RWPE2 (cell line): ENCODE results near the gene MYO1H.

Experiments used
- ATAC-seq: fragments of 200-7000 bp; cut with Tn5 transposase; 3 replicates; pipeline ENCODE4 v1.9.1; 2021; ENCODE audit warnings: low read depth
- DNase-seq: peaks from one replicate; pipeline ENCODE4 v3.0.0-alpha.2; 2020; ENCODE audit warnings: low spot score
- H3K27ac ChIP-seq: fragments of 450-650 bp; 2 replicates; pipeline ENCODE4 v1.5.1; 2017; ENCODE audit warnings: mild to moderate bottlenecking; ENCODE audit not compliant: poor library complexity, severe bottlenecking
- H3K27me3 ChIP-seq: fragments of 250-450 bp; sonication (Bioruptor Pico); 2 replicates; pipeline ENCODE4 v1.5.1; 2021; ENCODE audit warnings: mild to moderate bottlenecking, moderate library complexity; ENCODE audit not compliant: insufficient read depth, poor library complexity, severe bottlenecking
- H3K36me3 ChIP-seq: fragments of 250-450 bp; sonication (Bioruptor Pico); 2 replicates; pipeline ENCODE4 v1.5.1; 2020; ENCODE audit warnings: low read depth, mild to moderate bottlenecking, moderate library complexity
- H3K4me1 ChIP-seq: fragments of 250-450 bp; sonication (Bioruptor Pico); 2 replicates; pipeline ENCODE4 v1.5.1; 2021; ENCODE audit warnings: mild to moderate bottlenecking, moderate library complexity; ENCODE audit not compliant: insufficient read depth, poor library complexity, severe bottlenecking
- H3K4me3 ChIP-seq: fragments of 250-450 bp; sonication (Bioruptor Pico); 2 replicates; pipeline ENCODE4 v1.5.1; 2021; ENCODE audit warnings: mild to moderate bottlenecking, moderate library complexity; ENCODE audit not compliant: severe bottlenecking
- H3K9me3 ChIP-seq: fragments of 250-450 bp; sonication (Bioruptor Pico); 2 replicates; pipeline ENCODE4 v1.5.1; 2021; ENCODE audit warnings: mild to moderate bottlenecking, moderate library complexity; ENCODE audit not compliant: severe bottlenecking
- CTCF ChIP-seq: fragments of 450-650 bp; IDR thresholded peaks from one replicate; pipeline ENCODE4 v1.5.1; 2017; ENCODE audit warnings: mild to moderate bottlenecking, moderate library complexity; ENCODE audit not compliant: poor library complexity, severe bottlenecking

Gene MYO1H

DNA sequence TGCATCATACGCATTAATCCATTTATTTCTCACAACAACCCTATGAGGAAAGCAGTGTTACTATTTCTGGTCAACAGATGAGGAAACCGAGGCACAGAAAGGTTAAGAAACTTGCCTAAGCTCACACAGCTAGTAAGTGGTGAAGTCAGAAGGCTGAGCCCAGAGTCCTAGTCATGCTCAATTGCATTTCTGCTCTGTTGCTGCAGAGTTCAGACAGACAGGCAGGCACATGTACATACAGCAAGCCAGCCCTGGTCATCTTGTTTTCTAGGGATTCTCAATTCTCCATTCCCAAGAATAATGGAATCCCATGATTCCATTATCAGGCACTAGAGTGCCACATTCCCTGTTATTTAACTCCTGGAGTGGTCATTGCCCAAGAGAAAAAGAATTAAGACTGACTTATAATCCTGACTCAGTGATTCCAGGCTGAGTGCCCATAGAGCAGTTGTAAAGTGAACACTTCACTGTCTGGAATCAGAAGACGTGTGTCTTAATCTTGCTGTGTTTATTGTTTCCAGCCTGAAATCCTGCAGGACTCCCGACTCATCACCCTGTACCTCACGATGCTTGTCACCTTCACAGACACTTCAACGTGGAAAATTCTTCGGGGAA lies 140.5 kb downstream of the MYO1H start:
- ATAC-seq (no peak), DNase-seq (no peak)
- no peak for TF ChIP-seq CTCF
- Histone ChIP-seq H3K27me3 (no peaks in the 10 kb centered on the region), H3K9me3 (no peaks in the 10 kb centered on the region), H3K36me3 (peaks cover 81% of the 10 kb centered on the region), H3K27ac (no peak overlapping the region), H3K4me1 (no peaks in the 10 kb centered on the region), H3K4me3 (no peak overlapping the region)

DNA sequence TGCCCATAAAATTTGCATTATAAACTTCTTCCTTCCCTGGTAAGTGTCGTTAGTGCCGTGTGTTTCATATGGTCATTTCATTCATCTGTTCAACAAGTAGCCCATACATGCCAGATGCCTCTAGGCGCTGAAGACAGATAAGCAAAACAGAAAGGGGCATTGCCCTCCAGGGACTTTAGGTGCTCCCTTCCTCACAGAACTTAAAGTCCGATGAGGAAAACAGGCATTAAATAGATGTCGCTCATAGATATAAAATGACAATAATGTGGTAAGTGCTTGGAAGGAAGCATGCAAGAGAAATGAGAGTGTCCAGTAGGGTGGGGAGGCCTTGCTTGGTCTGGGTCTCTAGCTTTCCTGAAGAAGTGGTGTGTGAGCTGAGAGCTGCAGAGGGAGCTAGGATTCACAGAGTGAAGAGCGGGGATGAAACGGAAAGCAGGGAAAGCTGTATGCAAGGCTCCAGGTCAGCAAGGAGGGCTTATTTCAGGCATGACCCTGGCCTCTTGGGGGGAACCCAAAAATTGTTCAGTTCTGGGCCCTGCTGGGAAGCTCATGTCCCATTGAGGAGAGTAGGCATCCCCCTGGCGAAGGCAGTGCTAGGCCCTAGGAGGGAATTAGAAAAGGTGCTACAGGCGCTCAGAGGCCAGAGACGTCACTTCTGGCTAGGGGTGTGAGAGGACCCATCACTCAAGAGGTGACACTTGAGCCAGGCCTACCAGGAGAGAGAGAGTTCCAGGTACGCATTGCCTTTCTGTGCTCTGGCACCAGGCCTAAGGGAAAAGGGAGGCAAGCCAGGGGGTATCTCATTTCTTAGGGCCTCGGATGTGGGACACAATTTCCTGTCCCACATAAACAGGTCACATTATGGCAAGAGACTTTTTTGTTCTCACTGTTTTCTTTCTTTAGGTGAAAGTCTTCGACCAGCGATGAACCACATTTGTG lies 141.6 kb downstream of the MYO1H start:
- H3K27ac ChIP-seq: no peak overlapping the region
- peaks cover 70% of the 10 kb centered on the region for H3K36me3 ChIP-seq
- no peak for TF ChIP-seq CTCF
- DNase-seq (no peak), ATAC-seq (no peak)
- no peaks in the 10 kb centered on the region for H3K9me3 ChIP-seq
- no peak overlapping the region for H3K4me3 ChIP-seq
- H3K4me1 ChIP-seq: no peaks in the 10 kb centered on the region
- H3K27me3 ChIP-seq: no peaks in the 10 kb centered on the region

GRCh38 chr12:109489955-109490565 lies 142.4 kb downstream of the MYO1H start:
- Histone ChIP-seq H3K9me3 (no peaks in the 10 kb centered on the region), H3K27me3 (no peaks in the 10 kb centered on the region), H3K27ac (no peak overlapping the region), H3K4me3 (no peak overlapping the region), H3K36me3 (peaks cover 62% of the 10 kb centered on the region), H3K4me1 (no peaks in the 10 kb centered on the region)
- no peak for ATAC-seq
- no peak for DNase-seq
- TF ChIP-seq CTCF: no peak

DNA sequence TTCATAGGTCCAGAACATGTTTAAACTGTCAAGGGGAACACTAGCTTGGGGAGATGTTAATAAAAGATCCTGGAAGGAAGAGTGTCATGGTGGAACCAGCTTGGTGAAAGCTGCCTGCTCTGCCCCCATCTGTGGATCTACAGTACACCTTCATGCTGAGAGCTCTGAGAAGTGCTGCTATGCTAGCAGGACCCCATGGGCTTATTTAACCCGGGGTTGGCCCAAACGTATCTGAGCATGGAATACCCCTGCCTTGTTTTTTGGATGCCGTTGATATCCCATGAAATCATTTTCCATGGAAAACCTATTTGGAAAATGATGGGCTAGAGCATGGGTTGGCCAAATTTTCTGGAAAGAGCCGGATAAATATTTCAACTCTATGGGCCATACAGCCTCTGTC lies 144.0 kb downstream of the MYO1H start:
- TF ChIP-seq CTCF: no peak
- Histone ChIP-seq H3K4me1 (no peaks in the 10 kb centered on the region), H3K4me3 (no peak overlapping the region), H3K9me3 (no peaks in the 10 kb centered on the region), H3K27me3 (no peaks in the 10 kb centered on the region), H3K27ac (no peak overlapping the region), H3K36me3 (peaks cover 52% of the 10 kb centered on the region)
- ATAC-seq: no peak
- no peak for DNase-seq
